ENCODE data around the gene IQGAP2.

DNA sequence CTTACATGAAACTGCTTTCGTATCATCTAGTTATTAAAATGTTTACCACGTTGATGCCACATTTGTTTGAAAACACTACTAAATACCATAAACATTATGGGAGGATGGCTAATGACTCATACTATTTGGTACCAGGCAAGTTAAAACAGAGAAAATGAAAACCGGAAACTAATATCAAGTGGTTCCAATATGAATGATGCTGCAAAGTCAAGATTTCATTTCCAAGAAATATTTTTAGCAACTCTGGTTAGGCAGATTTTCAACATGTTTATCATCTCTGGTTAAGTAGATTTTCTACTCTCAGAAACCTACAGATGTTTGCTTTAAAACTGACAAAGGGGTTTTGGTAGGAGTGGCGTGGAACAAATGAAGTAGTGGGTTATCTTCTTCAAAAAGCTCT lies 307.9 kb downstream of the IQGAP2 start:
- TF ChIP-seq, protein P1, sequence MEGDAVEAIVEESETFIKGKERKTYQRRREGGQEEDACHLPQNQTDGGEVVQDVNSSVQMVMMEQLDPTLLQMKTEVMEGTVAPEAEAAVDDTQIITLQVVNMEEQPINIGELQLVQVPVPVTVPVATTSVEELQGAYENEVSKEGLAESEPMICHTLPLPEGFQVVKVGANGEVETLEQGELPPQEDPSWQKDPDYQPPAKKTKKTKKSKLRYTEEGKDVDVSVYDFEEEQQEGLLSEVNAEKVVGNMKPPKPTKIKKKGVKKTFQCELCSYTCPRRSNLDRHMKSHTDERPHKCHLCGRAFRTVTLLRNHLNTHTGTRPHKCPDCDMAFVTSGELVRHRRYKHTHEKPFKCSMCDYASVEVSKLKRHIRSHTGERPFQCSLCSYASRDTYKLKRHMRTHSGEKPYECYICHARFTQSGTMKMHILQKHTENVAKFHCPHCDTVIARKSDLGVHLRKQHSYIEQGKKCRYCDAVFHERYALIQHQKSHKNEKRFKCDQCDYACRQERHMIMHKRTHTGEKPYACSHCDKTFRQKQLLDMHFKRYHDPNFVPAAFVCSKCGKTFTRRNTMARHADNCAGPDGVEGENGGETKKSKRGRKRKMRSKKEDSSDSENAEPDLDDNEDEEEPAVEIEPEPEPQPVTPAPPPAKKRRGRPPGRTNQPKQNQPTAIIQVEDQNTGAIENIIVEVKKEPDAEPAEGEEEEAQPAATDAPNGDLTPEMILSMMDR (IDR thresholded peaks at IDR 0.05; ENCODE audit: insufficient read depth, low read length, poor library complexity, severe bottlenecking) = no peak
- TF ChIP-seq EZH2phosphoT487 (conservative IDR thresholded peaks at IDR 0.05; ENCODE audit: low read length) = no peak

Data from SU-DHL-6 (cell line).